Measurements from ENCODE around the gene SPINK8. TPM values are rescaled to one million over a fixed set of nuclear protein-coding genes. Genes with fewer than 3 reads are reported as not detected.

SPINK8 gene
- total and polyA plus RNA-seq, 2 of the 8 experiments (the other 6 are each of a cell fraction or from before 2014, with no cell fraction given), result 0.29 TPM; not detected in 1

- no peak overlapping the region for H3K27ac ChIP-seq (ENCODE audit: low read depth, low read length)
- H2AK5ac ChIP-seq (ENCODE audit: low read depth, low read length), result no peak overlapping the region
- H3K4me3 ChIP-seq (ENCODE audit: extremely low read depth in 1 of 4, insufficient read depth in 2 of 4, low read depth in 3 of 4, low read length in 4 of 4), result no peak overlapping the region
- H2BK20ac ChIP-seq (ENCODE audit: low read length), result no peak overlapping the region
- TF ChIP-seq NRF1 (IDR thresholded peaks at IDR 0.05; ENCODE audit: low read depth, low read length), result no peak
- TF ChIP-seq SRF (IDR thresholded peaks at IDR 0.05; ENCODE audit: low read depth, low read length), result no peak
- TF ChIP-seq ASH2L (IDR thresholded peaks at IDR 0.05; ENCODE audit: low read length), result no peak
- TF ChIP-seq NANOG (IDR thresholded peaks at IDR 0.05; ENCODE audit: insufficient read depth, low read depth, low read length, poor library complexity, severe bottlenecking), result no peak
- no peak overlapping the region for H2AFZ ChIP-seq (ENCODE audit: low read length)
- H4K91ac ChIP-seq (replicated peaks; ENCODE audit: insufficient read length, low read length), result no peak overlapping the region
- H3K79me2 ChIP-seq (ENCODE audit: control insufficient read depth in 1 of 2, insufficient read depth in 2 of 2, low read length in 2 of 2), result no peaks in the 10 kb centered on the region
- no peak overlapping the region for H3K18ac ChIP-seq (ENCODE audit: extremely low read depth, low read length)
- ChIA-PET POLR2A (ENCODE audit: partially characterized antibody) (interaction anchor here (0.6 to 1.3 kb wide), 3 partner anchors 42 to 99 kb away, joined by 3 to 4 read pairs (median 3); no protein-coding TSS in a partner anchor), CTCF (ENCODE audit: partially characterized antibody) (no interaction called here)
- H3K56ac ChIP-seq (replicated peaks; ENCODE audit: insufficient read length, low read depth, low read length), result no peak overlapping the region
- no peak overlapping the region for H3K23ac ChIP-seq (ENCODE audit: insufficient read length)
- no peaks in the 10 kb centered on the region for H3K4me1 ChIP-seq (replicated peaks in 1 of 4; ENCODE audit: control insufficient read depth in 3 of 4, insufficient read depth in 4 of 4, low read length in 3 of 4)
- no peaks in the 10 kb centered on the region for H4K20me1 ChIP-seq (replicated peaks in 1 of 2; ENCODE audit: control insufficient read depth in 1 of 2, insufficient read depth in 2 of 2, low read length in 2 of 2)
- FAIRE-seq (no peak), DNase-seq (ENCODE audit: low read depth in 1 of 2, low spot score in 2 of 2) (no peak)
- H4K5ac ChIP-seq (ENCODE audit: insufficient read length, low read depth, low read length), result no peak overlapping the region
- no peak overlapping the region for H2BK15ac ChIP-seq (ENCODE audit: low read length)
- no peak overlapping the region for H3K4ac ChIP-seq (replicated peaks; ENCODE audit: insufficient read length, low read depth, low read length)
- no peak overlapping the region for H3K9ac ChIP-seq (replicated peaks in 1 of 4; ENCODE audit: extremely low read depth in 1 of 4, low read depth in 3 of 4, low read length in 3 of 4)
- no peaks in the 10 kb centered on the region for H3K79me1 ChIP-seq (ENCODE audit: low read depth, low read length)
- no peak overlapping the region for H3K14ac ChIP-seq (ENCODE audit: insufficient read length)
- no peaks in the 10 kb centered on the region for H3K27me3 ChIP-seq (replicated peaks in 1 of 4; ENCODE audit: control insufficient read depth in 3 of 4, extremely low read depth in 1 of 4, insufficient read depth in 3 of 4, low read length in 3 of 4)
- no peaks in the 10 kb centered on the region for H3K36me3 ChIP-seq (ENCODE audit: control insufficient read depth in 2 of 4, insufficient read depth in 4 of 4, low read length in 3 of 4)
- no peaks in the 10 kb centered on the region for H3K23me2 ChIP-seq (ENCODE audit: low read depth, low read length)
- H3K9me3 ChIP-seq (ENCODE audit: insufficient read depth in 2 of 2, low read depth in 1 of 2, low read length in 1 of 2), result no peaks in the 10 kb centered on the region
- H2BK5ac ChIP-seq (ENCODE audit: low read depth, low read length), result no peak overlapping the region
- no peak overlapping the region for H2BK120ac ChIP-seq (replicated peaks; ENCODE audit: low read depth, low read length)
- no peak overlapping the region for H4K8ac ChIP-seq (ENCODE audit: extremely low read depth, insufficient read depth, low read length)
- 87% methylated on average over 2 of the region's 2 CpGs; no CpG with 5 or more reads in 1 of the 2 experiments for WGBS, 2 experiments (ENCODE audit: extremely low coverage in 1 of 2, insufficient coverage in 1 of 2, insufficient read length in 1 of 2, insufficient replicate concordance in 2 of 2, low coverage in 1 of 2, low lambda C conversion rate in 2 of 2, missing lambda C conversion rate in 1 of 2)
- H2BK12ac ChIP-seq (ENCODE audit: low read depth, low read length), result no peak overlapping the region
- no peak overlapping the region for H3K4me2 ChIP-seq (ENCODE audit: insufficient read depth in 1 of 2, low read depth in 2 of 2, low read length in 2 of 2)
Measured at GRCh38 chr3:48345946-48346572, 12.6 kb upstream of the SPINK8 start.
